GM12875 (cell line): Measurements from ENCODE around the gene METTL1.

Experiments used
- H3K4me3 ChIP-seq: one replicate; pipeline ENCODE4 v1.5.1; 2011; ENCODE audit warnings: low read depth, low read length, control low read depth
- CTCF ChIP-seq: IDR thresholded peaks from 2 replicates; pipeline ENCODE4 v1.5.1; 2011; ENCODE audit warnings: low read depth, mild to moderate bottlenecking, control low read depth, inconsistent platforms, low read length, moderate library complexity, borderline replicate concordance; ENCODE audit not compliant: insufficient read depth

METTL1 gene

DNA sequence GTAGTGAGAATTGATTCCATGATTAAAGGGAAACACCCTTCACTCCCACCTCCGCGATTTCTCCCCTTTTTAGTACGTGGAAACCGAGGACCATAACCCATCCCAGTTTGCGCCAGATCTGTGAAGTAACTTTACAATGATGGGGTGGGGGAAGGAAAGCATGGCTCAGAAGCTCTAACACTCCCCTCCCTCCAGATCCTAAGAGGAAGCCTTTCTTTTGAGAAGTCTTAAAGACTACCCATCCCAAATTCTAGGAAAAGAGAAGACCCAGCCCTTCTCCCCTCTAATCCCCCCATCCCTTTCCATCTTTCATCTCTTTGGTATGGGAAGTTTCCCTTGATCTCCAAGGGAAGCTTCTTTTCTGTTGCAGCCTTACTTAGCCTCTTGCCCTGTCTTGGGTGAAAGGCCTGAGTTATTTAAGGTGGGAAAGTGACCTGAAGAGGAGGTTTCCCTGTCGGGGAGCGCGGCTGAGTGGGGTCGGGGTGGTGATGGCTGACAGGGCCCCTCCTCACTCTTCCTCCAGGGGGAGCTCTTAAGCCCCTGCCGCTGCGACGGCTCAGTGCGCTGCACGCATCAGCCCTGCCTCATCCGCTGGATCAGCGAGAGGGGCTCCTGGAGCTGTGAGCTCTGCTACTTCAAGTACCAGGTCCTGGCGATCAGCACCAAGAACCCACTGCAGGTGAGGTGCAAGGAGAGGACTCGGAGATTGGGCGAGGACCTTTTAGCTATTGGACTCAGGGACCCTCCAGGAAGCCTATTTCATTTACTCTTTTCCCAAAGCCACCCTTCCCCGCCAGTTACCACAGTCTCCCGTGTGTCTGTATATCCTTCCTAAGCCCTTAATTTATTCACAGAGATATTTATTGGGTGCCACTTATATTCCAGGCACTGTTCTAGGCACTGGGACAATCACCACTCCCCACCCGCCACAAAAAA is 15.2 kb downstream of the METTL1 start:
- TF ChIP-seq CTCF, result peak; percentile 98
- H3K4me3 ChIP-seq, result peak overlapping the region; percentile 76

DNA sequence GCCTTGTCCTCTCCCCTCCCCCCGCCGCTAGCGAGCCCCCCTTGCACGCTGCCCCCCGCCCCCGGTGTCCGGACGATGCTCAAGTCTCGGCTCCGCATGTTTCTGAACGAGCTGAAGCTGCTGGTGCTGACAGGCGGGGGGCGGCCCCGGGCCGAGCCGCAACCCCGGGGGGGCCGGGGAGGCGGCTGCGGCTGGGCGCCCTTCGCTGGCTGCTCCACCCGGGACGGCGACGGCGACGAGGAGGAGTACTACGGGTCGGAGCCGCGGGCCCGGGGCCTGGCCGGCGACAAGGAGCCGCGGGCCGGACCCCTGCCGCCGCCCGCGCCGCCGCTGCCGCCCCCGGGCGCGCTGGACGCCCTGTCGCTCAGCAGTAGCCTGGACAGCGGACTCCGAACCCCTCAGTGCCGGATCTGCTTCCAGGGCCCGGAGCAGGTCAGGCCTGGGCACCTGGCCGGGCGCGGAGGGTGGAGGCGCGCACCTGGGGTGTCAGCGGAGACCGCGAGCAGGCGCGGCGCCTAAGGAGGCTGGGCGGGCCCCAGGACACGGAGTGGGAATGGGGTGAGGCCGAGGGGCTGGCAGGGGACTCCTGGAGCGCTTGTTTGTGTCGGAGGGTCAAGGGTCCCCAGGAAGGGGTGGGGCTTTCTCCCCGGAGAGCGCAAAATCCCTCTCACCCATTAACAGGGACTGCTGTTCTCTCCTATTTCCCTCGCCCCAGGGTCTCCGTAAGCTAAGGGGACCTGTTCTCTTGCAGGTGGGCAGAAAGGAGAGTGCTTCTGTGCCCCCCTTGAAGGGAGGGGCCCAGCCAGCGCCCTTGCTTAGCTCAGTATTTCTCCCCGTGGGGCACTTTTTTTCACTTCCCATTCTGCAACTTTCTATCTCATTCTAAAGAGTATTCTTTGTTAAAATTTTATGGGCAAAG is 16.2 kb downstream of the METTL1 start:
- TF ChIP-seq CTCF, result no peak
- H3K4me3 ChIP-seq, result peak overlapping the region; percentile 76

DNA sequence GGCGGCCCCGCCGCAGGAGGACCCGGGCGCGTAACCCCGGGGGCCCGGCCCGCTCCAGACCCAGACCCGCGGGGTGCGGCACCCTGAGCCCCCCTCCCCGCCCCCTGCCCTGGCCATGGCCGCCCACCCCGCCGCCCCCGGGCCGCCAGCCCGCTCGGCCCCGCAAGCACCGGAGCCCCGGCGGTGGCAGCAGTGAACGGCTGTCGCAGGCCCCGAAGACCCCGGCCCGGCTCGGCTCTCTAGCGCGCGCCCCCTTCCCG is 16.8 kb downstream of the METTL1 start:
- peak overlapping the region; percentile 76 for H3K4me3 ChIP-seq
- TF ChIP-seq CTCF, result no peak

DNA sequence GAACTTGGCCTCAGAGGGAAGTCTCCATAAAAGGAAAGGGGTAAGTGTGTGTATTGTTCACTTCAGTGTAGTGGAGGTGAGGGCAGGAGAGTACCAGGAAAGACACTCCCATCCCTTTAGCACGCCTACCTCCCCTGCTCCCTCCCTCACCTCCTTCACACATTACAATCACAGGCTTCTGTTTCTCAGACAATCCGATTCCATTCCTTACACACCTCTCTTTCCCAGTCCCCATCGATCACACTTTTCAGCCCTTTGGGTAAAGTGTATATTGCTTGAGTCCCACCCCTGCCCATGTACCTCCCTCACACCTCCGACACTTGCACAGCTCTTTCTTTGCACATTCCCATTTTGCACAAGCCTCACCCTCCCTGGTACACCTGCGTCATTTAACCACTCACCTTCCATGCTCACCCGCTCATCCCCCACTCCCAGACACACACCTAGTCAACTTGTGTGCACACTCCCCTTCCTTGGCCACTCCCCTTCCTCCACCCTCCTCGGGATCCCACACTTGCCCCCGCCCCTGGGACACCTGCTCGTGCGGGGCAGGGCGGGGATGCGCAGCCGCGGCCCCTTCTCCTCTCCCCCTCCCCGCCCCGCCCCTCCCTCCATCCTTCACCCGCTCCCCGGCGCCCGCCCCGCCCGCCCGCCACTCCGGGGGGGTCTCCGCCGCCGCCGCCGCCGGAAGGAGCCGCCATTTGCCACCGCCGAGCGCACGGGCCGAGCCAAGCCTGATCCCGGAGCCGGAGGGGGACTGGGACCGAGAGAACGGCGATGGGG is 17.3 kb downstream of the METTL1 start, which contains the start of gene MARCHF9:
Gene MARCHF9, plus strand, starts transcription at position 693 of the 783 bp plus-strand sequence. CDS start 426 bp downstream, outside the sequence.
- H3K4me3 ChIP-seq, result peak within 1 kb of the TSS; percentile 76
- no peak for TF ChIP-seq CTCF

DNA sequence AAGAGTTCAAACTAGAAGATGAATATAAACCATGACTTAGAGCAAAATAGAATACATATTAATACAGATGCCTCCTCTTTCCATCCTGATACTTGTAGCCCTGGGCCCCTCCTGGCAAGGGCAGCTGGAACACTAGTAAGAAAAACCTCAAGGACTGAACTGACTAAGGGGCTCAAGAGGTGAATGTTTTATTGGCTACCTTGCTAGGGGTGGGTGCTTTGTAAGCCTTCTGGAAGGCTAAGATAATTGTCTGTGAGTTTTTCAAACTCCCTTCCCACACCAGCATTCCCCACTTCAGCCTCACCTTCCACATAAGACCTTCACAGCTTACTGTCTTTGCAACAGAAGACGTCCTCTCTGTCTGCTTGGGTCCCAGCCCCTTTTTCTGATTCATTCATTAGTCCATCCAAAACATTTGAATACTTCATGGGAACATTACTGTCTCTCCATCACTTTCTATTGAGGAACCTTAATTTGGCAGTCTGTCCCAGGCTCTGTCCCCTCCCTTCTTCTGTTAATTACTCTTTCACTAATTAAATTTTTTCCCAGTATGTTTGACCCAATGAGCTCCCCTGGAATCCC is 18.1 kb downstream of the METTL1 start:
- no peak overlapping the region for H3K4me3 ChIP-seq
- TF ChIP-seq CTCF, result no peak

DNA sequence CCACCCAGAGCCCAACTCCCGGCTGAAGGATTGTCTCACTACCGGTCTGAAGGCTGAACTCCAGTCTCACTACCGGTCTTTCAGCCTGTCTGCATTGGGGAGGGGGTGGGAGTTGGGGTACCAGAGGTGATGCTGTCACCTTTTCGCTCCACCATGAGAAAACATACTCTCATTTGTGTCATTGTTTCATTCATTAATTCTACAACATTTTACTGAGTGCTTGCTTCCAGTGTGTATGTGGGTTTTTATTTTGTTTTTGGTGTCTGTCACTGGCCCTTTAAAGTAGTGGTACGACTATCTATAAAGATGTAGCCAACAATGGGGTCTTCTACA is 19.3 kb downstream of the METTL1 start:
- no peak overlapping the region for H3K4me3 ChIP-seq
- TF ChIP-seq CTCF, result no peak
